K562 (cell line): ENCODE data around the gene CRYBG3. TPM values are rescaled to one million over a fixed set of nuclear protein-coding genes. Genes with fewer than 3 reads are reported as not detected.

Experiments used
- NEUROD1 ChIP-seq: fragments of 150-350 bp; IDR thresholded peaks from 2 replicates; pipeline ENCODE4 v1.6.1; 2014; ENCODE audit warnings: borderline replicate concordance, low read length, low read depth; ENCODE audit not compliant: partially characterized antibody
- NFATC3 ChIP-seq: fragments of 450-650 bp; IDR thresholded peaks from 2 replicates; pipeline ENCODE4 v1.6.1; 2017; ENCODE audit warnings: mild to moderate bottlenecking
- SMAD2 ChIP-seq: fragments of 150-350 bp; IDR thresholded peaks from 2 replicates; pipeline ENCODE4 v1.6.1; 2014; ENCODE audit warnings: low read depth, mild to moderate bottlenecking, low read length
- SRSF7 ChIP-seq: fragments of 200-400 bp; formaldehyde crosslinking; optimal IDR thresholded peaks from 2 replicates; pipeline ENCODE3; 2017; ENCODE audit warnings: mild to moderate bottlenecking, low read depth, low read length
- ZNF263 ChIP-seq: sonication (generic); formaldehyde crosslinking; IDR thresholded peaks from 2 replicates; pipeline ENCODE4 v1.8.0; 2022; ENCODE audit warnings: mild to moderate bottlenecking, missing genetic modification reagents, borderline replicate concordance
- polyA plus RNA-seq, 8 experiments: library from polyadenylated mRNA; depleted of rRNA in 4 of 8; stranded (reverse) in 5 of 8; unstranded in 3 of 8; fragments of >200 nt; fragmentation: Nextera tagmentation in 2 of 8; fragmentation: Illumina TruSeq in 1 of 8; extraction: Ambion mirVana in 2 of 8; extraction: Trizol in 1 of 8; gene quantifications; 2 replicates each; pipeline versions ENCODE4 v1.2.1 to v1.2.3, GENCODE V29; 2011 to 2014; ENCODE audit warnings: inconsistent platforms in 1 of 8, missing spikeins in 1 of 8
- total RNA-seq, 7 experiments: library from RNA; depleted of rRNA in 6 of 7; stranded (reverse); fragments of >200 nt in 6 of 7; fragmentation: Illumina TruSeq in 2 of 7; extraction: Trizol in 2 of 7; gene quantifications; 2 replicates each; pipeline versions ENCODE4 v1.2.1 to v1.2.3, GENCODE V29; 2011 to 2021; ENCODE audit warnings: low replicate concordance in 1 of 7
- TF ChIP-seq, protein P1 (sequence below): fragments of 450-650 bp; IDR thresholded peaks from 2 replicates; pipeline ENCODE4 v1.7.1; 2018; ENCODE audit warnings: mild to moderate bottlenecking, low read depth; ENCODE audit not compliant: partially characterized antibody
- TF ChIP-seq, protein P2 (sequence below): fragments of 450-650 bp; IDR thresholded peaks from 2 replicates; pipeline ENCODE4 v1.6.1; 2017; ENCODE audit warnings: mild to moderate bottlenecking, moderate library complexity

CRYBG3 gene
- total and polyA plus RNA-seq, 9 of the 15 experiments (the other 6 are each of a cell fraction or from before 2014, with no cell fraction given), result 0.08 to 0.72 (median 0.18) TPM

DNA sequence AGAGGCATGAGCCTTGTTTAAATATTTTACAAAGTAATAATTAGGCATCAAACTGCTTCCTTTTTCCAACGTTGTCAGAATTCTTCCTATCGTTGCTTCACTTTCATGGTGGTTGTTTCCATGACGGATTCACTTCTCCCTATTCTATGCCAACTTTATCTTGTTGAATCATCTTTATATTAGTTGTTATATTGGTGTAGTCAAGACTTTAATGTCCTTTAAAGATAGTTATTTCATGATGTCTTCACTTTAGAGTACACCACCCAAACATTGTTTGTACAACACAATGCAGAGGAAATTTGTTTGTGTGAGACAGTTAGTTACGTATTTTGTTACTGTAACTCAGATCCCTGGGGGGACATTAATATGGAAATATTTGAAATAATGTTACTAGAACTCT lies 61.9 kb downstream of the CRYBG3 start (continued):
- TF ChIP-seq, protein P1, sequence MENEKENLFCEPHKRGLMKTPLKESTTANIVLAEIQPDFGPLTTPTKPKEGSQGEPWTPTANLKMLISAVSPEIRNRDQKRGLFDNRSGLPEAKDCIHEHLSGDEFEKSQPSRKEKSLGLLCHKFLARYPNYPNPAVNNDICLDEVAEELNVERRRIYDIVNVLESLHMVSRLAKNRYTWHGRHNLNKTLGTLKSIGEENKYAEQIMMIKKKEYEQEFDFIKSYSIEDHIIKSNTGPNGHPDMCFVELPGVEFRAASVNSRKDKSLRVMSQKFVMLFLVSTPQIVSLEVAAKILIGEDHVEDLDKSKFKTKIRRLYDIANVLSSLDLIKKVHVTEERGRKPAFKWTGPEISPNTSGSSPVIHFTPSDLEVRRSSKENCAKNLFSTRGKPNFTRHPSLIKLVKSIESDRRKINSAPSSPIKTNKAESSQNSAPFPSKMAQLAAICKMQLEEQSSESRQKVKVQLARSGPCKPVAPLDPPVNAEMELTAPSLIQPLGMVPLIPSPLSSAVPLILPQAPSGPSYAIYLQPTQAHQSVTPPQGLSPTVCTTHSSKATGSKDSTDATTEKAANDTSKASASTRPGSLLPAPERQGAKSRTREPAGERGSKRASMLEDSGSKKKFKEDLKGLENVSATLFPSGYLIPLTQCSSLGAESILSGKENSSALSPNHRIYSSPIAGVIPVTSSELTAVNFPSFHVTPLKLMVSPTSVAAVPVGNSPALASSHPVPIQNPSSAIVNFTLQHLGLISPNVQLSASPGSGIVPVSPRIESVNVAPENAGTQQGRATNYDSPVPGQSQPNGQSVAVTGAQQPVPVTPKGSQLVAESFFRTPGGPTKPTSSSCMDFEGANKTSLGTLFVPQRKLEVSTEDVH, result no peak
- TF ChIP-seq, protein P2, sequence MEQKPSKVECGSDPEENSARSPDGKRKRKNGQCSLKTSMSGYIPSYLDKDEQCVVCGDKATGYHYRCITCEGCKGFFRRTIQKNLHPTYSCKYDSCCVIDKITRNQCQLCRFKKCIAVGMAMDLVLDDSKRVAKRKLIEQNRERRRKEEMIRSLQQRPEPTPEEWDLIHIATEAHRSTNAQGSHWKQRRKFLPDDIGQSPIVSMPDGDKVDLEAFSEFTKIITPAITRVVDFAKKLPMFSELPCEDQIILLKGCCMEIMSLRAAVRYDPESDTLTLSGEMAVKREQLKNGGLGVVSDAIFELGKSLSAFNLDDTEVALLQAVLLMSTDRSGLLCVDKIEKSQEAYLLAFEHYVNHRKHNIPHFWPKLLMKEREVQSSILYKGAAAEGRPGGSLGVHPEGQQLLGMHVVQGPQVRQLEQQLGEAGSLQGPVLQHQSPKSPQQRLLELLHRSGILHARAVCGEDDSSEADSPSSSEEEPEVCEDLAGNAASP, result no peak
- no peak for TF ChIP-seq NFATC3
- TF ChIP-seq SRSF7, result no peak
- no peak for TF ChIP-seq NEUROD1
- no peak for TF ChIP-seq ZNF263 (CRISPR knock-in tag)
- TF ChIP-seq SMAD2, result no peak
